Kidney (tissue), 14 donors: ENCODE measurements around the gene IRF4. TPM values are rescaled to one million over a fixed set of nuclear protein-coding genes. Genes with fewer than 3 reads are reported as not detected.
"Not testable (repeated sequence)": the region's sequence is repeated elsewhere in the genome, so short reads cannot be mapped to it uniquely, and the experiment has no call there.

Source experiments
- DNase-seq, 5 donors: peaks; one replicate each; pipeline ENCODE4 v3.0.0-alpha.2; 2013 to 2020
- FAIRE-seq: peaks from 2 replicates; lab custom pipeline; 2012; peaks lifted over from hg19 to GRCh38; lab: Jason Lieb, UNC
- H3K27ac ChIP-seq, 2 donors: one replicate each; pipeline ENCODE4 v1.7.0; 2013; ENCODE audit warnings: low read depth in 2 of 2, low read length in 2 of 2, inconsistent platforms in 1 of 2
- H3K27me3 ChIP-seq: one replicate; pipeline ENCODE4 v1.7.1; 2013; ENCODE audit warnings: low read length, inconsistent platforms; ENCODE audit not compliant: control insufficient read depth, insufficient read depth
- H3K36me3 ChIP-seq, 3 donors: one replicate each; pipeline versions ENCODE4 v1.7.0 to v1.7.1; 2013; ENCODE audit warnings: low read length in 3 of 3, control low read depth in 1 of 3, inconsistent platforms in 1 of 3; ENCODE audit not compliant: insufficient read depth in 3 of 3, control insufficient read depth in 2 of 3
- H3K4me1 ChIP-seq, 3 donors: one replicate each; pipeline versions ENCODE4 v1.7.0 to v1.7.1; 2013; ENCODE audit warnings: low read length in 3 of 3, inconsistent platforms in 1 of 3, low read depth in 1 of 3; ENCODE audit not compliant: control insufficient read depth in 2 of 3, insufficient read depth in 2 of 3
- H3K4me3 ChIP-seq, 3 donors: one replicate each; pipeline versions ENCODE4 v1.7.0 to v1.8.1; 2013; ENCODE audit warnings: low read length in 3 of 3, control low read depth in 1 of 3, inconsistent platforms in 1 of 3
- H3K9ac ChIP-seq, 3 donors: one replicate each; pipeline versions ENCODE4 v1.7.0 to v1.7.1; 2013; ENCODE audit warnings: low read length in 3 of 3, control low read depth in 1 of 3, inconsistent platforms in 1 of 3
- H3K9me3 ChIP-seq, 3 donors: one replicate each; pipeline versions ENCODE4 v1.7.0 to v1.7.1; 2013; ENCODE audit warnings: low read length in 3 of 3, control low read depth in 1 of 3, inconsistent platforms in 1 of 3; ENCODE audit not compliant: control insufficient read depth in 2 of 3, insufficient read depth in 1 of 3
- intact Hi-C: fragments of 100-400 bp; cut with DNase I; formaldehyde crosslinking; loops from one replicate; pipeline ENCODE4 v1.11.1; 2022
- polyA plus RNA-seq: library from polyadenylated mRNA; stranded (reverse); fragments of 350-450 nt; fragmentation: Illumina TruSeq; extraction: RNeasy Lipid Tissue Mini Kit (QIAGEN cat#74804); gene quantifications from one replicate; pipeline ENCODE4 v1.2.3, GENCODE V29; 2014; ENCODE audit warnings: low read depth, low replicate concordance; ENCODE audit not compliant: insufficient read depth
- total RNA-seq: library from RNA; stranded (reverse); fragmentation: NEBNext Ultra II Directional; extraction: Animal tissue kit (Norgen Biotek cat#: 25700); gene quantifications from one replicate; pipeline ENCODE4 v1.2.1, GENCODE V29; 2021
- TF ChIP-seq, protein P1 (sequence below): IDR thresholded peaks from 3 replicates; pipeline ENCODE4 v1.5.1; 2012; ENCODE audit warnings: mild to moderate bottlenecking, moderate library complexity, borderline replicate concordance; ENCODE audit not compliant: insufficient read depth; ENCODE audit errors: extremely low read depth
- donor health status: control.
- donor health status: control.
- donor health status: control.
- donor health status: control.
- donor health status: control.
- donor health status: DM: yes; HTN: yes; CAD: no.
- donor health status: Normal renal cell carcinoma (clear cell type).

IRF4 gene
- total and polyA plus RNA-seq, 2 donors from 2014 or later: 23.7 TPM; not detected in 1

DNA sequence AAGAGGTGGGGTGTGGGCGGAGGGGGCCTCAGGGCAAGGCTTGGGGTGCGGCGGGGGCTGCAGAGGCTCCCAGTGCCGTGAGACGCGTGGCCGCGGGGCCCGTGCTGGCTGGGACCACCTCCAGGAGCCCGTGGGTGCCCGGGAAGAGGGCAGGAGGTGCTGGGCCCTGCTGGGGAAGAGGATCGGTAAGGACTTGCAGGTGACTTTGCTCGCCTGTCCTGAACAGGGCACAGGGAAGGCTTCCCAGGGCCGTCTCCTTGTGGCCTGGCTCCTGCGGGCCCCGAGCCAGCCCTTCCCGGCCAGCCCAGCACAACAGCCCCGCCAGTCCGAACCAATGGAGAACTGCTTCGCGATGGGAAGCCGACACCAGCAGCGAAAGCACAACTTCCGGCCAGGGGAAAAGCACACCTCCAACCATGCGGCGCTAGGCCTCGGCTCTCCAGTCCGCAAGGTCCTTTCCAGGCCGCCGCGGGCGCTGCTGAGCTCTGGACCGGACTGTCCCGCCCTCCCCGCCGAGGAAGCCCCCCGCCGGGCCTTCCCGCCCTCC lies 32.3 kb downstream of the IRF4 start:
- no peaks in the 10 kb centered on the region for H3K4me1 ChIP-seq
- TF ChIP-seq, protein P1, sequence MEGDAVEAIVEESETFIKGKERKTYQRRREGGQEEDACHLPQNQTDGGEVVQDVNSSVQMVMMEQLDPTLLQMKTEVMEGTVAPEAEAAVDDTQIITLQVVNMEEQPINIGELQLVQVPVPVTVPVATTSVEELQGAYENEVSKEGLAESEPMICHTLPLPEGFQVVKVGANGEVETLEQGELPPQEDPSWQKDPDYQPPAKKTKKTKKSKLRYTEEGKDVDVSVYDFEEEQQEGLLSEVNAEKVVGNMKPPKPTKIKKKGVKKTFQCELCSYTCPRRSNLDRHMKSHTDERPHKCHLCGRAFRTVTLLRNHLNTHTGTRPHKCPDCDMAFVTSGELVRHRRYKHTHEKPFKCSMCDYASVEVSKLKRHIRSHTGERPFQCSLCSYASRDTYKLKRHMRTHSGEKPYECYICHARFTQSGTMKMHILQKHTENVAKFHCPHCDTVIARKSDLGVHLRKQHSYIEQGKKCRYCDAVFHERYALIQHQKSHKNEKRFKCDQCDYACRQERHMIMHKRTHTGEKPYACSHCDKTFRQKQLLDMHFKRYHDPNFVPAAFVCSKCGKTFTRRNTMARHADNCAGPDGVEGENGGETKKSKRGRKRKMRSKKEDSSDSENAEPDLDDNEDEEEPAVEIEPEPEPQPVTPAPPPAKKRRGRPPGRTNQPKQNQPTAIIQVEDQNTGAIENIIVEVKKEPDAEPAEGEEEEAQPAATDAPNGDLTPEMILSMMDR: no peak
- H3K9ac ChIP-seq: no peak overlapping the region
- no peak for FAIRE-seq
- no peak overlapping the region for H3K4me3 ChIP-seq
- H3K36me3 ChIP-seq: no peaks in the 10 kb centered on the region
- no peak overlapping the region for H3K27ac ChIP-seq
- peak in 1 of 5 donors; percentile 73 for DNase-seq
- no peaks in the 10 kb centered on the region for H3K27me3 ChIP-seq
- intact Hi-C loops: no loop called here
- H3K9me3 ChIP-seq: peaks cover 0 to 6% (median 0%) of the 10 kb centered on the region in 3 donors

DNA sequence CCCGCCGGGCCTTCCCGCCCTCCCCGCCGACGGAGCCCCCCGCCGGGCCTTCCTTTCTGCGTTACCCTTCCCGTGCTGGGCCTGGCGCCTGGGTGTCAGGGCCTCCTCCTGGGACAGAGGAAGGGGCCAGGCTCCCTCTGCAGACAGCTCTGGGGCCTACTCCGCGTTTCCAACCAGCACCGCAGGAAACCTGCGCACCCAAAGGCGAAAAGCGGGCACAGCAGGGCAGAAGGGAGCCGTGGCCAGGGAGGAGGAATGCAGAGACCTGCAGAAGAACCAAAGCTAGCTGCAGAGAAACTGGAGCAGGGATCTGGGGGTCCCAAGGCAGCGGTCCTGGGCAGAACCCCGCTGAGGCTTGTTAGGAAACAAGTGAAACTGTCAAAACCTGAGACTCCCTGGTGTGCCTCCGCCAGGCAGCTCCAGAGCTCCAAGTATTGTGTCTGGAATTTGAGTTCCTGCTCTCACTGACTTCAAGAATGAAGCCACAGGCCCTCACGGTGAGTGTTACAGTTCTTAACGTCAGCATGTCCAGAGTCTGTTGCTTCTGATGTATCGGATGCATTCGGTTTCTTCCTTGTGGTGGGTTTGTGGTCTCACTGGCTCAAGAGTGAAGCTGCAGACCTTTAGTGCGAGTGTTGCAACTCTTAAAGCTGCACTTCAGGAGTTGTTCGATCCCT lies 33.3 kb downstream of the IRF4 start:
- FAIRE-seq (no peak), DNase-seq (no peak)
- Histone ChIP-seq H3K9me3 (peaks cover 0 to 6% (median 0%) of the 10 kb centered on the region in 3 donors), H3K4me1 (no peaks in the 10 kb centered on the region), H3K27me3 (no peaks in the 10 kb centered on the region), H3K4me3 (no peak overlapping the region), H3K36me3 (no peaks in the 10 kb centered on the region), H3K27ac (no peak overlapping the region), H3K9ac (no peak overlapping the region)
- TF ChIP-seq, protein P1: no peak
- intact Hi-C loops: no loop called here

DNA sequence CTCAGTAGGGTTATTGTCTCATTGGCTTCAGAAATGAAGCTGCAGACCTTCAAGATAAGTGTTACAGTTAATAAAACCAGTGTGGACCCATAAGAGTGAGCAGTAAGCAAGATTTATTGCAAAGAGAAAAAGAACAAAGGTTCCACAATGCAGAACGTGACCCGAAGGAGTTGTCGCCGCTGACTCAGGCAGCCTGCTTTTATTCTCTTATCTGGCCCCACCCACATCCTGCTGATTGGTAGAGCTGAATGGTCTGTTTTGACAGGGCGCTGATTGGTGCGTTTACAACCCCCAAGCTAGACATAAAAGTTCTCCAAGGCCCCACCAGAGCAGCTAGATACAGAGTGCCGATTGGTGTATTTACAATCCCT lies 33.9 kb downstream of the IRF4 start:
- H3K9ac ChIP-seq, H3K9me3 ChIP-seq, FAIRE-seq, intact Hi-C loops, H3K27ac ChIP-seq, H3K27me3 ChIP-seq, H3K4me1 ChIP-seq, DNase-seq, H3K36me3 ChIP-seq, H3K4me3 ChIP-seq: not testable (repeated sequence)

DNA sequence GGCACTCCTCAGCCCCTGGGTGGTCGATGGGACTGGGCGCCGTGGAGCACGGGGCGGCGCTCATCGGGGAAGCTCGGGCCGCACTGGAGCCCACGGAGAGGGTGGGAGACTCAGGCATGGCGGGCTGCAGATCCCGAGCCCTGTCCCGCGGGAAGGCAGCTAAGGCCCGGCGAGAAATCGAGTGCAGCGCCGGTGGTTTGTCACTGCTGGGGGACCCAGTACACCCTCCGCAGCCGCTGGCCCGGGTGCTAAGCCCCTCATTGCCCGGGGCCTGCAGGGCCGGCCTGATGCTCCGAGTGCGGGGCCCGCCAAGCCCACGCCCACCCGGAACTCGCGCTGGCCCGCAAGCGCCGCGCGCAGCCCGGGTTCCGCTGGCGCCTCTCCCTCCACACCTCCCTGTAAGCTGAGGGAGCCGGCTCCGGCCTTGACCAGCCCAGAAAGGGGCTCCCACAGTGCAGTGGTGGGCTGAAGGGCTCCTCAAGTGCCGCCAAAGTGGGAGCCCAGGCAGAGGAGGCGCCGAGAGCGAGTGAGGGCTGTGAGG lies 34.7 kb downstream of the IRF4 start:
- H3K27me3 ChIP-seq, intact Hi-C loops, H3K36me3 ChIP-seq, H3K9ac ChIP-seq, FAIRE-seq, H3K9me3 ChIP-seq, H3K4me3 ChIP-seq, H3K27ac ChIP-seq, H3K4me1 ChIP-seq: not testable (repeated sequence)
- DNase-seq: peak in 1 of 5 donors; percentile 69
